GM23338 (cell line): ENCODE data around the gene IGSF8. TPM values are rescaled to one million over a fixed set of nuclear protein-coding genes. Genes with fewer than 3 reads are reported as not detected.

Experiments used
- ATAC-seq: fragments of 200-7000 bp; cut with Tn5 transposase; 3 replicates; pipeline ENCODE4 v1.9.1; 2020
- DNase-seq: peaks from one replicate; pipeline ENCODE4 v3.0.0-alpha.2; 2015; ENCODE audit warnings: low spot score
- H2AFZ ChIP-seq: fragments of 200-600 bp; sonication (generic); 2 replicates; pipeline ENCODE4 v1.8.0; 2016; ENCODE audit warnings: antibody characterized with exemption, mild to moderate bottlenecking, moderate library complexity
- H3F3A ChIP-seq: fragments of 200-600 bp; sonication (generic); replicated peaks from 2 replicates; pipeline ENCODE4 v1.8.0; 2017; ENCODE audit warnings: antibody characterized with exemption, mixed run types, low read depth
- H3K27ac ChIP-seq: fragments of 200-600 bp; sonication (generic); 2 replicates; pipeline ENCODE4 v1.6.1; 2016; ENCODE audit warnings: low read depth
- H3K27me3 ChIP-seq: fragments of 200-600 bp; sonication (generic); 2 replicates; pipeline ENCODE4 v1.8.0; 2016; ENCODE audit warnings: mild to moderate bottlenecking, mixed run types, moderate library complexity; ENCODE audit not compliant: insufficient read depth
- H3K36me3 ChIP-seq: fragments of 200-600 bp; sonication (generic); 2 replicates; pipeline ENCODE4 v1.8.0; 2016; ENCODE audit warnings: mild to moderate bottlenecking; ENCODE audit not compliant: insufficient read depth
- H3K4me1 ChIP-seq: fragments of 200-600 bp; sonication (generic); 2 replicates; pipeline ENCODE4 v1.8.0; 2016; ENCODE audit warnings: mild to moderate bottlenecking, moderate library complexity; ENCODE audit not compliant: insufficient read depth
- H3K4me2 ChIP-seq: fragments of 200-600 bp; sonication (generic); 2 replicates; pipeline ENCODE4 v1.7.1; 2017; ENCODE audit warnings: mixed run types
- H3K4me3 ChIP-seq: fragments of 200-600 bp; sonication (generic); 2 replicates; pipeline ENCODE4 v1.6.1; 2016; ENCODE audit warnings: mixed run types
- H3K79me2 ChIP-seq: fragments of 200-600 bp; sonication (generic); replicated peaks from 2 replicates; pipeline ENCODE4 v1.8.0; 2017; ENCODE audit warnings: mild to moderate bottlenecking; ENCODE audit not compliant: insufficient read depth
- H3K9me2 ChIP-seq: fragments of 200-600 bp; sonication (generic); 2 replicates; pipeline ENCODE4 v1.8.0; 2017; ENCODE audit not compliant: insufficient read depth
- H4K20me1 ChIP-seq: fragments of 200-600 bp; sonication (generic); replicated peaks from 2 replicates; pipeline ENCODE4 v1.8.0; 2017; ENCODE audit warnings: mild to moderate bottlenecking; ENCODE audit not compliant: insufficient read depth
- H3K27ac Mint-ChIP-seq: 2 replicates; pipeline ENCODE4 v1.8.0; 2020; ENCODE audit warnings: inconsistent platforms, mild to moderate bottlenecking, moderate library complexity, mixed read lengths
- H3K27me3 Mint-ChIP-seq: 3 replicates; pipeline ENCODE4 v1.8.0; 2022; ENCODE audit warnings: low read depth, mild to moderate bottlenecking, moderate library complexity, mixed read lengths, inconsistent platforms; ENCODE audit not compliant: insufficient read depth, poor library complexity
- H3K36me3 Mint-ChIP-seq: 3 replicates; pipeline ENCODE4 v1.8.0; 2021; ENCODE audit warnings: low read depth, mild to moderate bottlenecking, inconsistent platforms, moderate library complexity, mixed read lengths
- H3K4me1 Mint-ChIP-seq: 3 replicates; pipeline ENCODE4 v1.8.0; 2020; ENCODE audit warnings: mild to moderate bottlenecking, inconsistent platforms, mixed read lengths
- H3K4me3 Mint-ChIP-seq: 3 replicates; pipeline ENCODE4 v1.8.0; 2021; ENCODE audit warnings: moderate library complexity, mild to moderate bottlenecking, inconsistent platforms, mixed read lengths
- H3K9me3 Mint-ChIP-seq: 3 replicates; pipeline ENCODE4 v1.8.0; 2020; ENCODE audit warnings: moderate library complexity, mild to moderate bottlenecking, inconsistent platforms, mixed read lengths
- CREB1 ChIP-seq: fragments of 250-450 bp; sonication (Bioruptor Pico); IDR thresholded peaks from 2 replicates; pipeline ENCODE4 v1.5.0; 2020; ENCODE audit warnings: low read depth, mild to moderate bottlenecking, moderate library complexity
- CTCF ChIP-seq, 2 experiments: fragments of 200-600 bp in 1 of 2; sonication (generic) in 1 of 2; conservative IDR thresholded peaks; 2 replicates each; pipeline versions ENCODE4 v1.5.1 to v1.6.1; 2016 to 2017; ENCODE audit warnings: antibody characterized with exemption in 2 of 2, low read depth in 2 of 2, mild to moderate bottlenecking in 2 of 2, moderate library complexity in 1 of 2
- EZH2 ChIP-seq: fragments of 200-600 bp; sonication (generic); IDR thresholded peaks from one replicate; pipeline ENCODE4 v1.8.0; 2017; ENCODE audit warnings: antibody characterized with exemption, mild to moderate bottlenecking, low read depth; ENCODE audit not compliant: unreplicated experiment
- EZH2phosphoT487 ChIP-seq: fragments of 200-600 bp; sonication (generic); IDR thresholded peaks from one replicate; pipeline ENCODE4 v1.8.1; 2018; ENCODE audit warnings: antibody characterized with exemption; ENCODE audit not compliant: unreplicated experiment
- JUNB ChIP-seq: IDR thresholded peaks from one replicate; pipeline ENCODE4 v1.6.1; 2016; ENCODE audit warnings: antibody characterized with exemption; ENCODE audit not compliant: unreplicated experiment
- POLR2AphosphoS5 ChIP-seq: IDR thresholded peaks from 2 replicates; pipeline ENCODE4 v1.6.1; 2016; ENCODE audit warnings: antibody characterized with exemption, low read depth
- STAT1 ChIP-seq: IDR thresholded peaks from one replicate; pipeline ENCODE4 v1.6.1; 2016; ENCODE audit warnings: antibody characterized with exemption; ENCODE audit not compliant: unreplicated experiment
- ZNF114 ChIP-seq: fragments of 250-450 bp; sonication (Bioruptor Pico); IDR thresholded peaks from 2 replicates; pipeline ENCODE4 v1.5.0; 2020; ENCODE audit warnings: mild to moderate bottlenecking, moderate library complexity
- ZNF331 ChIP-seq: fragments of 250-450 bp; sonication (Bioruptor Pico); IDR thresholded peaks from 2 replicates; pipeline ENCODE4 v1.5.0; 2020; ENCODE audit warnings: low read depth, mild to moderate bottlenecking, moderate library complexity
- polyA plus RNA-seq: library from polyadenylated mRNA; unstranded; fragments of >200 nt; fragmentation: Nextera tagmentation; extraction: Ambion mirVana; gene quantifications from 2 replicates; pipeline ENCODE4 v1.2.1, GENCODE V29; 2016
- total RNA-seq: library from RNA; depleted of rRNA; stranded (reverse); fragments of >200 nt; shearing (Covaris generic); gene quantifications from 2 replicates; pipeline ENCODE4 v1.2.3, GENCODE V29; 2014

Gene IGSF8
- total and polyA plus RNA-seq, 2 experiments from 2014 or later, result 38.4 to 120 TPM

- Histone ChIP-seq H4K20me1 (no peaks in the 10 kb centered on the region; the same call in 1 of the 2 replicates), H3K27ac (peak overlapping the region; percentile 91; the same call in 1 of the 2 replicates), H3K4me2 (peak overlapping the region; percentile 96), H3K9me2 (no peaks in the 10 kb centered on the region), H3K27me3 (no peaks in the 10 kb centered on the region), H2AFZ (peak overlapping the region; percentile 99), H3K79me2 (peaks cover 34% of the 10 kb centered on the region), H3K36me3 (peaks cover 7% of the 10 kb centered on the region; the same call in 1 of the 2 replicates), H3K4me1 (peaks cover 48% of the 10 kb centered on the region), H3K4me3 (peak overlapping the region; percentile 77), H3F3A (peaks cover 12% of the 10 kb centered on the region; the same call in 1 of the 2 replicates)
- peaks cover 9% of the 10 kb centered on the region for H3K27me3 Mint-ChIP-seq
- H3K4me3 Mint-ChIP-seq, result peak overlapping the region; percentile 66
- H3K27ac Mint-ChIP-seq, result peak overlapping the region; percentile 65; the same call in 1 of the 2 replicates
- peak; percentile 52 for ATAC-seq
- H3K36me3 Mint-ChIP-seq, result peaks cover 13% of the 10 kb centered on the region
- peaks cover 66% of the 10 kb centered on the region for H3K4me1 Mint-ChIP-seq
- no peaks in the 10 kb centered on the region; the same call in 2 of the 3 replicates for H3K9me3 Mint-ChIP-seq
- peak; percentile 97 for DNase-seq
- TF ChIP-seq CREB1 (CRISPR knock-in tag) (peak; percentile 76), EZH2 (no peak), ZNF114 (CRISPR knock-in tag) (no peak), POLR2AphosphoS5 (peak; percentile 59), EZH2phosphoT487 (no peak), STAT1 (no peak), JUNB (no peak)
Measured at GRCh38 chr1:160098852-160099561, 588 bp upstream of the IGSF8 start.

- Histone ChIP-seq H3K27me3 (no peaks in the 10 kb centered on the region), H4K20me1 (no peaks in the 10 kb centered on the region; the same call in 1 of the 2 replicates), H3K27ac (peak overlapping the region; percentile 92), H2AFZ (no peak overlapping the region), H3K4me2 (peak overlapping the region; percentile 98), H3K9me2 (no peaks in the 10 kb centered on the region), H3K4me1 (peaks cover 45% of the 10 kb centered on the region), H3K36me3 (peaks cover 7% of the 10 kb centered on the region; the same call in 1 of the 2 replicates), H3K4me3 (peak overlapping the region; percentile 97), H3K79me2 (peaks cover 37% of the 10 kb centered on the region), H3F3A (peaks cover 10% of the 10 kb centered on the region; the same call in 1 of the 2 replicates)
- Mint-ChIP-seq H3K36me3 (peaks cover 26% of the 10 kb centered on the region), H3K4me3 (peak overlapping the region; percentile 89), H3K27ac (peak overlapping the region; percentile 90), H3K4me1 (peaks cover 51% of the 10 kb centered on the region), H3K9me3 (no peaks in the 10 kb centered on the region; the same call in 2 of the 3 replicates), H3K27me3 (peaks cover 9% of the 10 kb centered on the region)
- no peak for ATAC-seq
- no peak for DNase-seq
- TF ChIP-seq CTCF (conservative IDR thresholded peaks at IDR 0.05; ENCODE audit: low read depth in 2 of 2), result no peak
- TF ChIP-seq ZNF331 (CRISPR knock-in tag), result no peak
- TF ChIP-seq ZNF114 (CRISPR knock-in tag), result no peak
Measured at GRCh38 chr1:160097151-160097910, 1.1 kb downstream of the IGSF8 start.
